GM21423 (cell line): ENCODE results near the gene ERC2.

ENCODE experiments used
- ATAC-seq: cut with Tn5 transposase; IDR thresholded peaks from one replicate; pipeline ENCODE4 v1.9.1; 2021; ENCODE audit warnings: mild to moderate bottlenecking, moderate library complexity; ENCODE audit not compliant: unreplicated experiment

Gene ERC2

DNA sequence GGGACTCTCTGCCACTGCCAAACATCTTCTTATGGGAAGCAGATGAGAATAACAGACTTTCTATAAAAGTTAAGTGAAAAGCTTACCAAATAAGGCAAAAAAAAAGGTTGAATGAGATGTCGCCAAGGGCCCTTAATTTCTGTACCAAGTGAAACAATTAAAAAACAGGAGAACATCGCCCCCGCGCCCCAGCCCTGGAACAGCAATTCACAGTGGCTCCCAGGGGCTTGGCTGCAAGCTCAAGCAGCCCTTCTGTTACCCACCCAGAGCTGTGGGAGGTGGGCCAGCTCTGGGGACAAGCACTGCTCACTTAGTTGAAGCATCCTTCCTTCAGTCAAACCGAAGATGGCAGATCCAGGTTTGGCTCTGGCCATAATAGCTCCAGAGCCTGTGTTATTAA lies 208.0 kb downstream of the ERC2 start:
- no peak for ATAC-seq

GRCh38 chr3:56257826-56258225 lies 210.4 kb downstream of the ERC2 start:
- ATAC-seq: no peak

DNA sequence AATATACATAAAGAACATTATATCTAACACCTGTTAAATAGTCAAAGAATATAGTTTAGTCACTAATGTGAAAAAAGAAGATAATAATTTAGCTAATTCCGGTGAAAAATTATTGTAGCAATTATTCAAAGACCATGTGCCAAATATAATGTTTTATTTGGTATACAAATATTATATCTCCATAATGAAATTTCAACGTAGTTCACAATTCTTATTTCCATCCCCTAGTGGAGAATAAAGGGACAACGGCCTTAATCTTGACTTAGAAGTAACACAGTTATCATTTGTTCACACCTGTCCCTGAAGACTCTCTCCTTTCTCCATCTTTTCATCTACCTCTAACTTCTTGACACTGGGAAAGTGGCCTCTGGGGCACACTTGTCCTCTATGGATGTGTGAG lies 213.4 kb downstream of the ERC2 start:
- ATAC-seq: no peak

DNA sequence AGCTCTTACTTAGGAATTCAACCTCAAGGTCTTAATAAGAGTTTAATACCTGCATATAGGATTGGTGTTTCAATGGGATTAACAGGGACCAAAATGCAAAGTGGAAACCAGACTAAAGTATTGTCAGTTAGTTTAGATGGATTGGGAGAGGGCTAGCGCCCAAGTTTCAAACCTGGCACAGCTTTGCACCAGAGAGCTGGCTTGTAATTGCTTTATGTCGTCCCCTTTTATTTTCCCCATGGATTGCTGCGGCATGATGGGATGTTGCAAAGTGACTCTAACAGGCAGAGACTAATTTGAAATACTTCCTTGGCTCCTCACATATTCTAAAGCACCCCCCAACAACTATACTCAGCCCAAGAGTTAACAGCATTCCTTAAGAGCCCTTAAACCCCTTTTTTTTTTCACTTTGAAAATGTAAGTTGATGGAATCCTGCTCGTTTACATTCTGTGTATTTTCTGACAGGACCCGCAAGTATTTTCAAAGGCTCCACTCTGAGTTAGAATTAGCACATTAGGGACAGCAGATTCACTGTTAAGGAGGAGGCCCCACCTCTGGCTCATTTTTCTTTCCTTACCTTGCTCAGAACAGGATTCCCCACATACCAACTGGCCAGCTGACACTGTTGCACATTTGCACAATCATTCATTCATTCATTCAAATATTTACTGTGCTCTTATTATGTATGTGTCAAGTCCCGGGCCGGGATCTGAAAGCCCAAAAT lies 214.2 kb downstream of the ERC2 start:
- ATAC-seq: no peak

DNA sequence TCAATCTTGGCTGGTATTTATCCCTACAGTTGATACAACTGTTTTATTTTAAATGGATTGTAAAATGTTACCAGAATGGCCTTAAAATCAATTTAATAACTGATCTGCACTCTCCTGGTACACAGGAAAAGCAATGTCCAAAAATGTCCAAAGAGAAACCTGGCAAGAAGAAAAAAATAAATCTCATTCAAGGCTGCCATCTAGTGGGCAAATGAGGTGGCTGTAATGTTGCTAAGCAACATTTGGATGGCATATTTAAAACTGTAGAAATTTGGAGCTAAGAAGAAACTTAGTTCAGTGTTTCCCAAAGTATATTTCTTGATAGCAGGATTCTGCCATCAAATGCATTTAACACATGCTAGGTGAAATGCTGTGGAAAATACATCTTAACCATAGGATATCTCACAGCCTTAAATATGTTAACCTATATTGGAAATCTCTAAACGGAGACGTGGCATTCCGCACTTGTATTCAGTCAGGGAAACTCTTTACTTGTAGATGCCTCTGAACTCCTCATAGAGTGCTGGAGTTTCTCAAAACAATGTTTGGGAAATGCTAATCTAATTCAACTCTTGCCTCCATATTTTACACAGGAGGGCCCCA lies 216.8 kb downstream of the ERC2 start:
- no peak for ATAC-seq

DNA sequence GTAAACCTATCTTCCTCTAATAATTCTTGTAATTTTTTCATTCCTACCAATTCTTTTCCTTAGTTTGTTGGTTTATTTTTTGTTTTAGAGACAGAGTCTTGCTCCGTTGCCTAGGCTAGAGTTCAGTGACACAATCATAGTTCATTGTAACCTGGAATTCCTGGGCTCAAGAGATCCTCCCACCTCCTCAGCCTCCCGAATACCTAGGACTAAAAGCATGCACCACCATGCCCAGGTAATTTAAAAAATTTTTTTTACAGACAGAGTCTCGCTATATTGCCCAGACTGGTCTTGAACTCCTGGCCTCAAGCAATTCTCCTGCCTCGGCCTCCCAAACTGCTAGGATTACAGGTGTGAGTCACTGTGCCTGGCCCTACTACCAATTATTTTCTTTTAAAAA lies 220.2 kb downstream of the ERC2 start:
- ATAC-seq: no peak

DNA sequence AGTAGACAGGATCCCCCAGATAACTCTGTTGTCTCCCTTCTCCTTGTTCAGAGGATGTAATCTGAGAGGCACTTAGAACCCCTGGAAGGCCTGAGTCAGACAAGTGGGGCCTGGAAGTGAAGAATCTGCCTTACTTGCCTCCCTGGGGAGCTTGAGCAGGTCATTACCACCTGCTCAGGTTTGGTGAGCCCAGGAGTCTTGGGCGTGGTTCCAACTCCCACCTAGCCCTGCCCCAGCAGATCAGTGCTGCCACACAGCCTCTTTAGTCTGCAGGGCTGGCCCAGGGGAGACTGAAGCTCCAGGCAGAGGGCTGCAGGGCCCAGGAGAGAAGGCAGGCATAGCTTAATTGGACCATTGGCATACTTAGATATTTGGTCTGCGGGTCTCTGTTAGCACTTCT lies 230.0 kb downstream of the ERC2 start:
- ATAC-seq: no peak

- no peak for ATAC-seq
These were observed 234.5 kb downstream of the ERC2 start for GRCh38 chr3:56233742-56234141.

DNA sequence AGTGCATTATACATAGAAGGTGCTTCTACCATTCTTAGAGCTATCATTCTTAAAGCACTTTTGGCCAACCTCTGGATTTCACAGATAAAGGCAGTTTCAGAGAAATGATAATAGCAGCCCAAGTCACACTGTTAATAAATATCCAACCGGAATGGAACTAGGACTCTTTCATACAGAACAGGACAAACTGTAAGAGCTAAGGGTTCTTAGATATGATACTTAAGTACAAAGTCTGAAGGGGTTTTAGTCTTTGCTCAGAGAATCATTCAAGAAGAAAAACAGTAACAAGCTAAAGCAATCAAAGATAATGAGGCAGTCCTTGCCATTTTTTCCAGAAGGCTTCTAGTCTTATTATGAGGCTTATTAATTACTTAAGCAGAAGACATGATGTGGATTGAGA lies 239.0 kb downstream of the ERC2 start:
- ATAC-seq: no peak

GRCh38 chr3:56222866-56223265 lies 245.4 kb downstream of the ERC2 start:
- ATAC-seq: no peak

- no peak for ATAC-seq
These were observed 248.1 kb downstream of the ERC2 start for GRCh38 chr3:56219894-56220805.

GRCh38 chr3:56209982-56210751 lies 258.1 kb downstream of the ERC2 start:
- ATAC-seq: no peak

DNA sequence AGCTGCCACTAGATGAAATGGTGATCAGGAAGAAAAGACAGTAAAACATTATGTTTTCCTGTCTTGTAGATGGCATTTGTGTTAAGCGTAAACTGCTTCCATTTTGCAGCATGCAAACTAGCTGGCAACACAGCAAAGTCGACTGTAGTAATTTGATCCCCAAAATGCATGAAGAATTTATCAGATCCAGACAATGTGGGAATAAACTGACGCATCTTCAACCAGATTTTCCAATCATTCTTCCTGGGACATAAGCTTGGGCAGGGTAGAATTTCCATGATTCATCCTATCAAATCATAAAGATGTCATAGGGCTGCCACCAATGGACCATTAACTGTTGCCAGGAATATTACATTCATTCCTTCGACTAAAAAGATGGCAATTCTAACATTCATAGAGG lies 260.3 kb downstream of the ERC2 start:
- no peak for ATAC-seq

DNA sequence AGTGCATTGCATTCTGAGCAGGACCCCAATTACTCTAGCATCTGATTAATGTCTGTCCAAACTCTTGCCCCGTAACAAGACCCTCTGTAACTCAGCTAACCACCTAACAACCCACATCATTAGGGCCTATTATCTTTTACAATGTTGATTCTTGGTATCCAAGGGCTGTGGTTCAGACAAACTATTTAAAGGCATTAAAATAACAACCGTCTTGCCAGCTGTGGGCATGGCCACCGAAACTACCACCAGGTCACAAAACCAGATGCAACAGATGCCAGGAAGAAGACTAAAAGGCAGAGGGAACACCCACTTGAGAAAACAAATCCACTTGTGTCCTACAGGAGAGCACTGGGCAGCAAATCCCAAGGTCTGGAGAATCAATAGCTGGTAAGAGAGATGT lies 262.9 kb downstream of the ERC2 start:
- ATAC-seq: no peak

- no peak for ATAC-seq
These were observed 265.3 kb downstream of the ERC2 start for GRCh38 chr3:56202997-56203396.

DNA sequence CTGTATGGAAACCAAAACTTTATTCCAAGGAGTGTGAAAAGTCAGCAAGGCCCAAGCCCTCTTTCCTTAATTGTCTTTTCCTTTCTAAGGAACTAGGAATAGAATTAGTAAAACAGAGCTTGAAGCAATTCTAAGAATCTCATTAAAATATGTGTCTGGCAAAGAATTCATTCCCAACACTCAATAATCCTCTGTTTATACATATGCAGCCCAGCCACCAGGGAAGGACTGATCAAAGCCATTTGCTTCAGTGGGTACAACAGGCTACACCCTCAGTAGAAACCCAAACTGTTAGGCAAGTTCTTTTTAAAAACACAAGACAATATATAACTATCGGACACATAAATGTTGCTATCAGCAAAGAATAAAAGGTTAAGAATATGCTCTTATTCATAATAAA lies 266.9 kb downstream of the ERC2 start:
- ATAC-seq: no peak

DNA sequence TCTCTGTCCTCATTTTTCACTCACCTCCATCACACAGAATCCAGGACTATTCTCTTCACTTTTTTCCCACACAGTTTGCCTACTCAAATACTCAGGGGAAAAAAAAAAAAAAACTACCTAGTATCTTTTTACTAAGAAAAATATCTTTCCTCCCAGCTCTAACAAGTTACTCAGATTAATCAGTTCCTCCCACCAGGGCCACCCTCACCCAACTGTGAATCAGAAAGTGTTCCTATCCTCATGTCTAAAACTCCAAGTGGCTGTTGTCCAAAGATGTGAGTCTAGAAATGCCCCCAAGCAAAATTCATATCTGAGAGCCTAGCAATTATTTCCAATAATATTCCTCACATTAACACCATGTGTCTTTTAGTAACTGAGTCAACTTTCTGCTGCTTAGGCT lies 268.0 kb downstream of the ERC2 start:
- ATAC-seq: no peak

DNA sequence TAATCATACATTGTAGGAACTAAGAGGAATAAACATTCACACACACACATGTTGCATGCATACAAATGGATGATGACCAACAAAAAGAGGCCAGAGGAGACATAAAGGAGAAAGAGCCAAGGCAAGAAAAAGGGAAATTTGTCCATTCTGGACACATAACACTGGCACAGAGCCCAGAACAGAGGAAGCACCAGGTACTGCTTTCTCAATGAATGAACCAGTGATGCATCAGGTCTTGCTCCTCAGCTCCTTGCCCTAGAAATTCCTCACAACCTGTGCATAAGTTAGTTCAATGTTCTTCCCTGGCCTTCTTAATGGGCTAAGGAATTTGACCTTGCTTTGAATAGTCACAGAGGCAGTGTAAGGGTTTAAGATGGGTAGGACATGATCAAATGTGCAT lies 270.3 kb downstream of the ERC2 start:
- no peak for ATAC-seq

GRCh38 chr3:56197259-56197965 lies 270.9 kb downstream of the ERC2 start:
- ATAC-seq: no peak

GRCh38 chr3:56196700-56197099 lies 271.6 kb downstream of the ERC2 start:
- no peak for ATAC-seq

DNA sequence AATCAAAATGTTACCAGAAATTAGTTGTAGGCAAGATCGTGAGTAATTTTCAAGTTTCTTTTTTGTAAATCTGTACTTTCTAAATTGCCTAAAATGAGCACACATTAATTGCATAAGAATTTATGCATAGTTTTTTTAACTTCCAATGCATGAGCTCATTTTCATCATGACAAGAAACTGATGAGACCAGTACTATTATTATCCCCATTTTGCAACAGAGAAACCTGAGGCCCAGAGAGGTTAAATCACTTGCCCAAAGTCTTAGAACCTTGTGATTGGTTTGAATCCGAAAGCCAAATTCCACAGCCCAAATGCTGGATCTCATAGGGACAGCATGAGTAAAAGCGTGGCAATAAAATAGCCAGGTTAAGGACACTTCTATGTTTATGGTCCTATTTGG lies 274.7 kb downstream of the ERC2 start:
- no peak for ATAC-seq
